Measurements from ENCODE around the gene CDC27.
"Not testable (repeated sequence)": the region's sequence is repeated elsewhere in the genome, so short reads cannot be mapped to it uniquely, and the experiment has no call there.

Gene CDC27

GRCh38 chr17:47188876-47189731 lies at the start of gene CDC27:
CDC27 (minus strand) TSS chr17:47189295; CDS start chr17:47189172, 123 bp downstream.
- peak; percentile 99 for DNase-seq (ENCODE audit: low read depth in 2 of 2)

GRCh38 chr17:47238321-47239010 lies 49.4 kb upstream of the CDC27 start:
- DNase-seq (ENCODE audit: low read depth in 2 of 2) = no peak

GRCh38 chr17:47237841-47238240 lies 48.7 kb upstream of the CDC27 start:
- no peak for DNase-seq (ENCODE audit: low read depth in 2 of 2)

- no peak for DNase-seq (ENCODE audit: low read depth in 2 of 2)
These were observed 46.8 kb upstream of the CDC27 start for GRCh38 chr17:47235923-47236322.

- no peak for DNase-seq (ENCODE audit: low read depth in 2 of 2)
These were observed 46.4 kb upstream of the CDC27 start for GRCh38 chr17:47235506-47235905.

- no peak for DNase-seq (ENCODE audit: low read depth in 2 of 2)
These were observed 43.4 kb upstream of the CDC27 start for GRCh38 chr17:47232465-47232864.

- no peak for DNase-seq (ENCODE audit: low read depth in 2 of 2)
These were observed 42.8 kb upstream of the CDC27 start for GRCh38 chr17:47231866-47232265.

GRCh38 chr17:47231334-47231733 lies 42.2 kb upstream of the CDC27 start:
- DNase-seq (ENCODE audit: low read depth in 2 of 2) = no peak

GRCh38 chr17:47230864-47231263 lies 41.8 kb upstream of the CDC27 start:
- no peak for DNase-seq (ENCODE audit: low read depth in 2 of 2)

- peak in 1 of 2 donors; percentile 53 for DNase-seq (ENCODE audit: low read depth in 2 of 2)
These were observed 40.7 kb upstream of the CDC27 start for GRCh38 chr17:47229535-47230443.

GRCh38 chr17:47227862-47228261 lies 38.8 kb upstream of the CDC27 start:
- DNase-seq (ENCODE audit: low read depth in 2 of 2) = no peak

GRCh38 chr17:47225911-47226688 lies 37.0 kb upstream of the CDC27 start:
- no peak for DNase-seq (ENCODE audit: low read depth in 2 of 2)

- no peak for DNase-seq (ENCODE audit: low read depth in 2 of 2)
These were observed 36.4 kb upstream of the CDC27 start for GRCh38 chr17:47225436-47225858.

GRCh38 chr17:47224966-47225365 lies 35.9 kb upstream of the CDC27 start:
- DNase-seq (ENCODE audit: low read depth in 2 of 2) = no peak

GRCh38 chr17:47224077-47224476 lies 35.0 kb upstream of the CDC27 start:
- DNase-seq (ENCODE audit: low read depth in 2 of 2) = not testable (repeated sequence)

GRCh38 chr17:47223460-47223859 lies 34.4 kb upstream of the CDC27 start:
- no peak for DNase-seq (ENCODE audit: low read depth in 2 of 2)

- DNase-seq (ENCODE audit: low read depth in 2 of 2) = no peak
These were observed 33.9 kb upstream of the CDC27 start for GRCh38 chr17:47223007-47223406.

- DNase-seq (ENCODE audit: low read depth in 2 of 2) = no peak
These were observed 33.0 kb upstream of the CDC27 start for GRCh38 chr17:47222047-47222446.

GRCh38 chr17:47221154-47221553 lies 32.1 kb upstream of the CDC27 start:
- DNase-seq (ENCODE audit: low read depth in 2 of 2) = no peak

GRCh38 chr17:47220531-47220999 lies 31.5 kb upstream of the CDC27 start:
- DNase-seq (ENCODE audit: low read depth in 2 of 2) = no peak

Data from stimulated activated CD8-positive, alpha-beta memory T cell treated with anti-CD3 and anti-CD28 coated beads, Interleukin-2, amount 100 ng/mL, for 1 hour (primary cell).